Fibroblast of lung (primary cell): Measurements from ENCODE around the gene PPP2R3B.

ENCODE experiments used
- CTCF ChIP-seq, 2 donors: IDR thresholded peaks in 1 of 2; conservative IDR thresholded peaks in 1 of 2; 1 replicate in 1 of 2; 2 replicates in 1 of 2; pipeline ENCODE4 v1.5.1; 2011 to 2012; ENCODE audit warnings: low read length in 2 of 2, control low read depth in 1 of 2, inconsistent platforms in 1 of 2, low read depth in 1 of 2, mild to moderate bottlenecking in 1 of 2
- EZH2 ChIP-seq: IDR thresholded peaks from 2 replicates; pipeline ENCODE4 v1.5.1; 2012; ENCODE audit warnings: low read length, control low read depth, mild to moderate bottlenecking; ENCODE audit errors: missing control alignments

DNA sequence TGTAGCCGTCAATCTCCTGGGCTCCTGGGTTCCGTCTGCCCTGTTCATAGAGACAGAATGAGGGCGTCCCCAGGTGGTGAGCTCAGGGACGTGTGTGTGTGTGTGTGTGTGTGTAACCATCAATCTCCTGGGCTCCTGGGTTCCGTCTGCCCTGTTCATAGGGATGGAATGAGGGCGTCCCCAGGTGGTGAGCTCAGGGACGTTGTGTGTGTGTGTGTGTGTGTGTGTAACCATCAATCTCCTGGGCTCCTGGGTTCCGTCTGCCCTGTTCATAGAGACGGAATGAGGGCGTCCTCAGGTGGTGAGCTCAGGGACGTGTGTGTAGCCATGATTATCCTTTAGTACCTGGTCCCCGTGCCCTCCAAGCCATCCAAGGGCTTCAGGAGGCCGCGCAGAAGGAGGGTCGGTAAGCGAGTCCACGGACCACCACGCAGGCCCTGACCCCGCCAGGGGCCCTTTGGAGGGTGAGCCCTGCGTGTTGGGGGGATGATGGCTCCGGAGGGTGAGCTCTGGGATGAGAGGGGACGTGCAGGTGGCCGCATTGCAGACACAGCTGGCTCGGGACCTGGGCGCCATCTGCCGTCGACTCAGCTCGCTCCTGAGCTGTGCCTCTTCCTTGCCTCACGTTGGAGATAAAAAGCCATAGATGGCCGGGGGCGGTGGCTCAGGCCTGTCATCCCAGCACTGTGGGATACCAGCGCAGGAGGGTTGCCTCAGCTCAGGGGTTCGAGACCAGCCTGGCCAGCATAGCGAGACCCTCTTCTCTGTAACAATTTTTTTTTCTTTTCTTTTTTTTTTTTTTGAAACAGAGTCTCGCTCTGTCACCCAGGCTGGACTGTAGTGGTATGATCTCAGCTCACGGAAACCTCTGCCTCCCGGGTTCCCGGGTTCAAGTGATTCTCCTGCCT is 62.7 kb downstream of the PPP2R3B start:
- TF ChIP-seq CTCF (conservative IDR thresholded peaks at IDR 0.05 in 1 of 2, IDR thresholded peaks at IDR 0.05 in 1 of 2; ENCODE audit: low read depth in 1 of 2, low read length in 2 of 2): no peak
- TF ChIP-seq EZH2: no peak
